GM18499 (cell line): ENCODE measurements around the gene TAPBP.
A peak's percentile ranks its signal among the peaks of the same experiment; 100 is the strongest.

ENCODE experiments used
- ATAC-seq: cut with Tn5 transposase; IDR thresholded peaks from one replicate; pipeline ENCODE4 v1.9.1; 2021; ENCODE audit warnings: moderate number of reproducible peaks; ENCODE audit not compliant: insufficient read depth, unreplicated experiment

The TAPBP gene

GRCh38 chr6:33320315-33321181 is 6.7 kb upstream of the TAPBP start:
- no peak for ATAC-seq

- no peak for ATAC-seq
These were observed 6.0 kb upstream of the TAPBP start for GRCh38 chr6:33319939-33320314.

DNA sequence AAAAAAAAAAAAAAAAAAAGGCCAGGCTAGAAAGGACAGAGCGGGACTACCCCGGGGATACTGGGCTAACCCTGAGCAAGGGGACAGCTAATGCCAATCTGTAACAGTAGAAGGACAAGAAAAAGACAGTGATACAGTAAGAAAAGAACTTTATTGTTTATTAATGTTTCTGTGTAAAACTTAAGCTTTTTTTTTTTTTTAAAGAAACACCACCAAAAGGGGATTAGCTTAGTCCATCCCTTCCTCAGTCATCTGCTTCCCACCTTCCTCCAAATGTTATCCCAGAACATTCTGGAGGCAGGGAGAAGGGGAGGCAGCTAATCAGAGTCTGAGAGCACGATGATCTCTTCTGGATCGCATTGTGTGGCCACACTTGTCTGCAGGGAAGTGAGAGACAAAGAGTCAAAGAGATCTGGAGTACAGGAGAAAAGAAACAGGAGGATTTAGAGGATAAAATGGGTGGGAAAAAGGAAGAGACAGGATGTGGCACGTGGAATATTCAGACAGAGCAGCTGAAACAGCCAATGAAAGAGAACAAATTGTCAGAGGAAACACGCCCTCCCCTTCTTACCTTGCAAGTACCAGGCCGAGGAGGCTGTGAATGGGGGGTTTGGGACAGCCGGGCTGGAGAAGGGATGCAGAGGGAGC is 4.7 kb upstream of the TAPBP start:
- ATAC-seq, result no peak

DNA sequence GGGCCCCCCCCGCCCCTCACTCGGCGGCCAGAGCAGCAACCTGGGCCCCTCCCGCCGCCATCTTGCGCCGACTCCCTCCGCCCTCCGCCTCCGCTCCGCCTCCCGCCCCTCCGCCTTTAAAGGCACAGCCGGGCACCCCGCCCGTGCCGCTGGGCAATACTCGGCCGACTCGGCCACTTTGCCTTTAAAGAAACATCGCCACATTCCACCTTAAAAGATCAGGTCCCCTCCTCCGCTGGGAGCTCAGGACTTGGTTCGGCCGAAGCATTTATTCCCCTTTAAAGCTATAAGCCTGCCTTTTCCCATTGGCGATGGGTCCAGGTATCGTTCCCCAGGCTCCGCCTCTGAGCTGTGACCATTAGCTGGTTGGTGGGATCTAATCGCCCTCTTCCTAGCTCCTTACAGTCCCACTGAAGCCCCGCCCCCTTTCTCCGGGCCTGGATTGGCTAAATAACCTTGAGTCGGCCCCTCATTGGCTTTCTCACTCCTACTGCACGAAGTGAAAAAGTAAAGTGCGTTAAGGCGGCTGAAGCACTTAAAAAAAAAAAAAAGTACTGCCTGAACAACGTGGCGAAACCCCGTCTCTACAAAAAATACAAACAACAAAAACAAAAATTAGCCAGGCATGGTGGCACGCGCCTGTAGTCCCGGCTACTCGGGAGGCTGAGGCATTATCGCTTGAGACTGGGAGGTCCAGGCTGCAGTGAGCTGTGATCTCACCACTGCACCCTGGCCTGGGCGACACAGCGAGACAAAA is 4.0 kb upstream of the TAPBP start, which contains the start of gene ZBTB22:
TSS of gene ZBTB22 (minus strand) at position 76 of the 757 bp plus-strand sequence. CDS start 828 bp downstream, outside the sequence.
- peak; percentile 35 for ATAC-seq

GRCh38 chr6:33317419-33317668 is 3.5 kb upstream of the TAPBP start:
- ATAC-seq, result no peak

- ATAC-seq, result no peak
These were observed 2.9 kb upstream of the TAPBP start for GRCh38 chr6:33316603-33317418.

DNA sequence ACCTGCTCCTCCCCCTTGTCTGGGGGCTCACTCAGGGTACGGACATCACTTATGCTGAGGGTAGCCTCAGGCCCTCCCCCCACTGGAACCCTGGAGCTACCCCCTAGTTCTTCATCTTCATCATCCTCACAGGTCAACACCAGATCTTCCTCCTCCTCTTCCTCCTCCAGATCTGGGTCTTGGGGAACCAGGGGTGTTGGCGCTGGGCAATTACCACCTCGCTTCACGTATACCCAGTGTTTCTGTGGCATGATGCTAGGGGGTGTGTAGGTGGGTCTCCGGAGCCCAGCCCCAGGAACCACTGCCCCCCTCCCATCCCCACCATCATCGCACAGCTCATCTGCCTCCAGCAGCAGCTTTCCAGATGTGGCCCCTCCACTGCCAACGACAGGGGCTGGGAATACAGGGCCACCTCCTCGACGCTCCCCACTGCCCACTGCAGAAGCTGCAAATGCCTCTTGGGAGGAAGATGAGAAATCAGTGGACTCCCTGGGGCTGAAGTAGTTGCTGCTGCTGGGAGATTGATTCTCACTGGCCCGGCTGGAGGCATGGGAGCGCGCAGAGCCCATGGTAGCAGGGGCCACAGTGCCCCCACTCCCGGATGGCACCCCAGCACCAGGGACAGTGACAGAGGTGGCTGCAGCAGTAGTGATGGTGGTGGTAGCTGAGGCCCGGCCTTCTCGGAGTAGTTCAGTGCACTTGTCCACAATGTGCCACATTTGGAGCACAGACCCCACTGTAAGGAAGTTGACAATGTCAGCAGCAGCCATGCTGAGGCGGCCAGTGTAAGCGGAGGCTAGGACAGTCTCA is 2.1 kb upstream of the TAPBP start:
- ATAC-seq, result no peak

DNA sequence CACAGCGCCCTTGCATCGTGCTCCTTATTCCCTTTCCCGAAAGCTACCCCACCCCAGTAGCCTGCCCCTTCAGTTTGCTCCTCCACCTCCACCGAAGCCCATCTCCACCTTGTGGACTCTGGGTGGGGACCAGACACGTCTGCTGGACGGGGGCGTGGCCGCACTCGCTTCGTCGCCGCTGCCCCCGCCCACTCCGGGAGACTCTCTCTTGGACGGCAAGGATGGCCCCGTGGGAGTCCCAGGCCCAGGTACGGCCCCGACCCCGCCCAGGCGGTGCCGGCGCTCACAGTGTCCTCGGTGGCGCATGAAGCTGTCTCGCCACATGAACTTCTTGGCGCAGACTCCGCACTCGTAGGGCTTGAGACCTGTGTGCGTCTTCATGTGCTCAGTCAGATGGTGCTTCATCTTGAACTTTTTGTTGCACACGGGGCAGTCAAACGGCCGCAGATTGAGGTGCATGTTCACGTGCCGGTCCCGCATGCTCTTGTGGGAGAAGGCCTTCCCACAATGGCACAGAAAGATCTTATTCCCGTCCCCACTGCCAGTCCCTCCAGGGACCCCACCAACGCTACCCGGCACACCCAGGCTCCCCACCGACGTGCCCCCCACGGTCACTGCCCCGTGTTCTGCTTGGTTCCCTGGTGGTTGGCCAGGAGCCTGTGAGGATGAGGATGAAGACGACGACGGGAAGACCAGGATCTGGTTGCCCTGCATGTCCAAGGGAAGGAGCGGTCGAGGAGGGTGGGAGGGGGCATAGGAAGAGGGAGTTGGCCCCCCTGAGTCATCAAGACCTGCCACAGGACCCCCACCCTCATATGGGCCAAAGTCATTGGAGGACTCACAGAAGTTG is 1.3 kb upstream of the TAPBP start:
- ATAC-seq, result no peak

DNA sequence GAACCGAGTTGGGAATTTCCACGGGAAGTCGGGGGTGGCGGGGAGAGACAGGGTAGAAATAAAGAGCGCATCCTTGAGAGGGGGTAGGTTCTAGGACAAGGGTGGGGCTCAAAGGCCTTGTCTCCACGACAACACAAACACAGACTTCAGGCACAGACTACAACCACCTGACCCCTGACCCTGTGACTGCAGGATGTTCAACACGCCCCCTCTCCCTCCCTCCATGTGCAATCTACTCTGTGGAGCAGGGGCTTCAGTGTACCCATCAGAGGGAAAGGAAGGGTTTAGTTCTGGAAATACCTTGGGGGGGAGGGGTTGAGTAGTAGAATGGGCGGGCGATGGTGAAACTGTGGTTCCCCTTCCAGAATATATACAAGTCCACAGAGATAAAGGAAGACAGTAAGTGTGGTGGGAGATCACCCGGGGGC is 651 bp upstream of the TAPBP start:
- no peak for ATAC-seq

DNA sequence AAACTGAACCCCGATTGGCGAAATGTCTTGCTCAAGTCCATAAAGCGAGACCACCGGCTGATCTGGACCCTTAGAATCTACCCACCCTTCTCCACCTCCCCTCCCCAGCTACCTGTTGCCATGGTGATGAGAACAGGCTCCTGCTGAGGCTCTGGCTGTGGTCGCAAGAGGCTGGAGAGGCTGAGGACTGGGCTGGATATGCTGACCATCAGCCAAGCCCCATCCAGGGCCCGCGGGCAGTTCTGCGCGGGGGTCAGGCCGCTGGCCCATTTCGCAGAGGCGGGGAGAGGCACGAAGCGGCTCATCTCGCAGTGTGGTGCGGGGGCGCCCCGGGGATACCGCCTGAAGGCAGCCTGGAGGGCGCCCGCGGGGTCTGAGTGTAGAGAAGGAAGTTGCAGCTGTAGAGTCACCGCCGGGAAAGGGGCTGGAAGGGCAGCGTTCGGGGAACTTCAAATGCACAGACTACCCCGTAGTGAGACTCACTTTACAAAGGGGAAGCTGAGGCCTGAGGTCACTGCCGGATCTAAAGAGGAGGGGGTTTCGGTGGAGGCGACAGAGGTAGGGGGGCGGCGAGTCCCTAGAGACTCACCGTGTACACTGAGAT is 671 bp downstream of the TAPBP start:
- no peak for ATAC-seq

- no peak for ATAC-seq
These were observed 1.3 kb downstream of the TAPBP start for GRCh38 chr6:33312361-33313104.

DNA sequence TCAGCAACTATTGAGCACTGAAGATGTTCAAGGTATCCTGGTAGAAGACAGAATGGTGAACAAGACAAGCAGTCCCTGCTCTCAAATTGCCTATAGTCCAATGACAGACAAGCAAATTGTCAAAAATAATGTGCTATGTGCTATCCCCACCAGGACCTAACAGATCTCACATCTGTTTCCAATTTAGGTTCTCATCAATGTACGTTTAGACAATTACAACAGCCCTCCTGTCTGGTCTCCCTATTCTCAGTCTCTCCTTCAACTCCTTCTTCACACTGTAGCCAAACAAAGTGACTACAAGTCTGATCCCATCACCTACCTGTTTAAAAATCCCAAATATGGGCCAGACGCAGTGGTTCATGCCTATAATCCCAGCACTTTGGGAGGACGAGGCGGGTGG is 7.5 kb downstream of the TAPBP start:
- ATAC-seq, result no peak

- no peak for ATAC-seq
These were observed 8.8 kb downstream of the TAPBP start for GRCh38 chr6:33305052-33305451.

DNA sequence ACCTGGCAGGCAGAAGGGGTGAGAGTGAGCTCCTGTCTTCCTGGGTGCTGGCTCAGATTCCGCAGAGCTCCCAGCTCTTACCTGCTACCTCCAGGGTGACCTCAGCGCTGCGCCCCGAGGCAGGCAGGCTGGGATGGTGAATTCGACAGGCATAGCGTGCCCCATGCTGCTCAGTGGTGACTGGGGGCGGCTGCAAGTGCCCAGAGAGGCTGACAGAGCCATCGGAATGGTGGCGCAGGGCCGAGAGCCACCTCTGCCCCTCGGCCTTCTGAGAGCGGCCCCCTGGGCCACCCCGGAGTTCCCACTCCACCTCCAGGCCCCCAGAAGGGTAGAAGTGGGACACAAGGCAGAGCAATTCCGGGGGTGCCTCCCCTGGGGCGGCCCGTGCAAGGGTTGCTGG is 9.7 kb downstream of the TAPBP start:
- no peak for ATAC-seq

DNA sequence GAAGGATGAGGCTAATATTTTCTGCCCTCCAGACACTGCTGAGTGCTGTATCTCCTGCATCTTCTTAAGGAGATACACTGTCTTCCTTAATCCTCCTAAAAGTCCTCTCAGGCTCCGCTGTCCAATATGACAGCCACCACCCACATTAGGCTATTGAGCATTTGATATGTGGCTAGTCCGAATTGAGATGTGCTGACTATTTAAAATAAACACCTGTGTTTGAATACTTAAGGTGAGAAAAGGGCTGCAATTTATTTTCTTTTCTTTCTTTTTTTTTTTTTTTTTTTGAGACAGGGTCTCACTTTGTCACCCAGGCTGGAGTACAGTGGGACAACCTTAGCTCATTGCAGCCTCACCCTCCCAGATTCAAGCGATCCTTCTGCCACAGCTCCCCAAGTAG is 12.0 kb downstream of the TAPBP start:
- no peak for ATAC-seq

- peak; percentile 71 for ATAC-seq
These were observed 14.5 kb downstream of the TAPBP start for GRCh38 chr6:33299237-33299944.

- ATAC-seq, result no peak
These were observed 15.1 kb downstream of the TAPBP start, which contains the start of gene RGL2 for GRCh38 chr6:33298773-33299236. Gene RGL2, minus strand, starts transcription at chr6:33298942. Its CDS starts 332 bp downstream, at chr6:33298610.
